GM18907 (cell line): ENCODE measurements around the gene CACNG6.
"Not testable (repeated sequence)": the region's sequence is repeated elsewhere in the genome, so short reads cannot be mapped to it uniquely, and the experiment has no call there.

Experiments
- ATAC-seq: cut with Tn5 transposase; IDR thresholded peaks from one replicate; pipeline ENCODE4 v1.9.1; 2021; ENCODE audit warnings: mild to moderate bottlenecking, moderate library complexity; ENCODE audit not compliant: unreplicated experiment

Gene CACNG6, protein sequence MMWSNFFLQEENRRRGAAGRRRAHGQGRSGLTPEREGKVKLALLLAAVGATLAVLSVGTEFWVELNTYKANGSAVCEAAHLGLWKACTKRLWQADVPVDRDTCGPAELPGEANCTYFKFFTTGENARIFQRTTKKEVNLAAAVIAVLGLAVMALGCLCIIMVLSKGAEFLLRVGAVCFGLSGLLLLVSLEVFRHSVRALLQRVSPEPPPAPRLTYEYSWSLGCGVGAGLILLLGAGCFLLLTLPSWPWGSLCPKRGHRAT

GRCh38 chr19:53991224-53992113 is at the start of gene CACNG6:
Gene CACNG6, plus strand, starts transcription at chr19:53991637. Its CDS starts 1,241 bp downstream, at chr19:53992878.
- no peak for ATAC-seq

DNA sequence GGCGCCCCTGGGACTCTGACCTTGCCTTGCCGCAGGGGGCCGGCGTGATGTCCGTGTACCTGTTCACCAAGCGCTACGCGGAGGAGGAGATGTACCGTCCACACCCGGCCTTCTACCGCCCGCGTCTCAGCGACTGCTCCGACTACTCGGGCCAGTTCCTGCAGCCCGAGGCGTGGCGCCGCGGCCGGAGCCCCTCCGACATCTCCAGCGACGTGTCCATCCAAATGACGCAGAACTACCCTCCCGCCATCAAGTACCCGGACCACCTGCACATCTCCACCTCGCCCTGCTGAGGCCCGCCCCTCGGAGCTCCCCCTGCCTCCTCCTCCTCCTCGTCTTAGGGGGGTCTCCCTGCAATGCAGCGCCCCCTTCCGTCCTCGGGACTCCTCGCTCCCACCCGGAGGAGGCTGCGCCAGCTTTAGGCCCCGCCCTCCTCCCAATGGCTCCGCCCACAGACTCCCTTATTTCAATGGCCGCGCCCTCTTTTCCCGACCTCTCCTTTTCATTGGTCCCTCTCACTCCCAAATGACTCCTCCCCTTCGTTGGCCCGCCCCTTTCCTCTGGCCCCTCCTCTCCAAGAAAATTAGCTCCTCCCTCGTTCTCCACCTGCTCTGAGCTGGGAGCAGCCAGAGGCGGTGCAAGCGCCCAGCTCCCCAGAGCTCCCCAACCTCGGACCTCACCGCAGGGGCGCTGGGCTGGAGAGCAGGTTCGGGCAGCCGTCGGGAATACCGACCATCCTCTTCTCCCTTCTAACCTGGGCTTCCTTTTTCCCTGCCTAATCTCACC is 49.2 kb upstream of the CACNG6 start:
- ATAC-seq = no peak

- no peak for ATAC-seq
These were observed 47.0 kb upstream of the CACNG6 start for GRCh38 chr19:53944416-53944815.

- no peak for ATAC-seq
These were observed 46.5 kb upstream of the CACNG6 start for GRCh38 chr19:53944933-53945332.

GRCh38 chr19:53945441-53945840 is 46.0 kb upstream of the CACNG6 start:
- ATAC-seq = no peak

DNA sequence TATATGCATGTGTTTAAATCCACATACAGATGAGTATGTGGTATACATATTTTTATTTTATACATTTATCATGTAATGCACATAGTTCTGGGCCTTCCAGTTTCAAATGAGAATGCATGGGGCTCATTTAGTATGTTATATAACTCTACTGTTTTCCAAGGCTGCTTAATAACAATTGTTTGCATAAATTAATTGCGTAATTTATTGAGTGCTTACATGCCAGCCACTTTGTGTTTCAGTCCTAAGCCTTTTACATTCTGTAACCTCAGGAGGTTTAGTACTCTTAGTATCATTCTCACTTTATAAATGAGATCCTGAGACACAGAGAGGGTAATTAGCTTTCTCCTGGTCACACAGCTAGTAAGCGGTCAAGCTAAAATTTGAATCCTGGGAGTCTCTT is 45.4 kb upstream of the CACNG6 start:
- ATAC-seq = no peak

GRCh38 chr19:53947624-53948023 is 43.8 kb upstream of the CACNG6 start:
- ATAC-seq = no peak

- ATAC-seq = not testable (repeated sequence)
These were observed 42.8 kb upstream of the CACNG6 start for GRCh38 chr19:53948611-53949010.

GRCh38 chr19:53951436-53951835 is 40.0 kb upstream of the CACNG6 start:
- no peak for ATAC-seq

DNA sequence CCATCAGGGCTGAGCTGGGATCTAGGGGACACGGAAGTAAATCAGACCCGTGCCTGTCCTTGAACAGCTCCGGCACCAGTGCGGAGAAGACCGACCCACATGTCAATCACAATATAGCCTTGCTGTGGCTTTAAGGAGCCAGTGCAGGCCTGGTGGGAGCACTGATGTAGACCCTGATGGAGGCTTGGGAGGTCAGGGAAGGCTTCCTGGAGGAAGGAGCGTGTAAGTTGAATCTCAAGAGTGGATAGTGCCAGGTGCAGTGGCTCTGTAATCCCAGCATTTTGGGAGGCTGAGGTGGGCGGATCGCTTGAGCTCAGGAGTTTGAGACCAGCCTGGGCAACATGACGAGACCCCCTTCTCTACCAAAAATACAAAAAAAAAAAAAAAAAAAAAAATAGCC is 39.5 kb upstream of the CACNG6 start:
- ATAC-seq = no peak

- ATAC-seq = no peak
These were observed 38.1 kb upstream of the CACNG6 start for GRCh38 chr19:53953383-53953782.

- ATAC-seq = no peak
These were observed 33.8 kb upstream of the CACNG6 start for GRCh38 chr19:53957448-53958167.

GRCh38 chr19:53958168-53958571 is 33.3 kb upstream of the CACNG6 start:
- ATAC-seq = no peak

- ATAC-seq = no peak
These were observed 32.3 kb upstream of the CACNG6 start for GRCh38 chr19:53958823-53959757.

DNA sequence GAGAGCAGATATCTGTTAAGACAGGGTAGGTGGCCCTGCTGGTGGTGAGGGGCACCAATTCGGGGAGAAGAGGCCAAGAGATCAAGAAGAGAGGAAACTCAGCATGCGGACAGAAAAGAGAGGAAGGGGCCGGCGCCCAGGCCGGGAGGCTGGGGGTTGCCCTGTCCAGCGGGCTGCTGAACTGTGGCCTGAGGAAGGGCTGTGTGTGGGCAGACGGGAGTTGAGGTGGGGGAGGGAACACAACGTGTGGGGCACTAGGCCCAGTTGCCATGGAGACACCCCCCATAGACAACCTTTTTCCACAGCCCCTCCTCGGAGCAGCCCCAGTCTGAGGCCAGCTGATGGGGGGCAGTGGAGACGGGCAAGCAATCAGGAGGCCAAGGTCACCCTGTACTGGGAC is 31.2 kb upstream of the CACNG6 start:
- ATAC-seq = no peak

DNA sequence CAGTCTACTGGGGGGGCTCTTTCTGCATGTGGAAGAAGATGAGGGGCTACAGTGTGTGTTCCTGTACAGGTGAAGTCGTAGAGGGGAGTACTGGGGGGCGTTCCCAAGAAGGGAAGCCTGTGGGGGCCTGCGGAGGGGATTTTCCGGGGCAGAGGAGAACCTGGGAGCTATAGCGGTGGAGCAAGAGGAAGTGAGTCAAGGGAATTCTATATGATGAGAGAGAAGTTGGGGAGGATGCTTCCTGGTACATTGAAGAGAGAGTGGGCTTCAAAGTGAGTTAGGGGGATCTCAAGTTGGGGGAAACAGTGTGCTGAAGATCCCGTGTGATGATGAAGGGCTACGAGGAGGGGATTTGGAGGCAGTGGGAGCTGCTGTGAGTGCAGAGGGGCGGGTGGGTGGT is 30.6 kb upstream of the CACNG6 start:
- ATAC-seq = no peak

DNA sequence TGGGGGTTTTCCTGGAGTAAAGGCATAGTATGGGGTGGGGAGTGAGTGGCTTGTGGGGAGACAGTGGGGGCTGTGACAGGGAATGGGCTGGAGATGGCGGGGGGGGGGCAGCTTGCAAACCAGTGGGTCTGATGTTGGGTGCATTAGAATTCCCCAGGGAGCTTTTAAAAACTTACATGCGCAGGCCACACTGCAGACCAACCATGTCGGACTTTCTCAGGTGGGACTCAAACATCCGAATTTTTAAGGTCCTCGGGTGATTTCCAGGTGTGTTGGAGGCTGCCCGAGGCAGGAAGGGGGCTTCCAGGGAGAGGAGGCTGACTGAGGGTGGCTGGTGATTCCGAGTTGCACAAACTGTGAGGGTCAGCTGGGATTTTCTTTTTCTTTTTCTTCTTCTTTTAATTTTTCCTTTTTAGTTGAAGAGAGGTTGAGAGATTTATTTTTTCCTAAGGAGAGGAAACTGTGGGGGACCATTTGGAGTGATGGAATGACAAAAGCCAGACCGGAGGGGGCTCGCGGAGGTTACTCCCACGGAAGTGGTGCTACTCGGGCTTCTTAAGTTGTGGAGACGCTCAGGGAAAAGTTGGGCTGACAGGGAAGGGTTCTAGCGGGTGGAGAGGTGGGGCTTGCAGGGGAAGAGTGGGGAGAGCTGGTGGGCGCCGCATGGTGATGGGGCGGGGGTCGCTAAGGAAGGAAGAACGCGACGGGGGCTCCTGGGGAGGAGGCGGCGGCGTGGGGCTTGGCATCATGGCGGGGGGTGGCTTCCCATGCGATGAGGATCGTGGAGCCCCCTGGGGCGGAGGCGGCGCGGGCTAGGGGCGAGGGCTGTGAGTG is 29.7 kb upstream of the CACNG6 start:
- no peak for ATAC-seq

- no peak for ATAC-seq
These were observed 28.5 kb upstream of the CACNG6 start, which contains the start of gene CACNG8 for GRCh38 chr19:53962887-53963431. Gene CACNG8, plus strand, starts transcription at chr19:53962937.
